SU-DHL-6 (cell line): ENCODE measurements around the gene PLPP1.

ENCODE experiments used
- CTCF ChIP-seq: fragments of 200-600 bp; sonication (generic); IDR thresholded peaks from one replicate; pipeline ENCODE4 v1.5.1; 2017; ENCODE audit warnings: antibody characterized with exemption, mild to moderate bottlenecking, low read length, moderate library complexity; ENCODE audit not compliant: insufficient read depth, poor library complexity, severe bottlenecking
- EZH2phosphoT487 ChIP-seq: fragments of 200-600 bp; sonication (generic), shearing (Covaris generic); conservative IDR thresholded peaks from 2 replicates; pipeline ENCODE4 v1.6.1; 2018; ENCODE audit warnings: mild to moderate bottlenecking, antibody characterized with exemption, low read length, moderate library complexity, mixed read lengths

DNA sequence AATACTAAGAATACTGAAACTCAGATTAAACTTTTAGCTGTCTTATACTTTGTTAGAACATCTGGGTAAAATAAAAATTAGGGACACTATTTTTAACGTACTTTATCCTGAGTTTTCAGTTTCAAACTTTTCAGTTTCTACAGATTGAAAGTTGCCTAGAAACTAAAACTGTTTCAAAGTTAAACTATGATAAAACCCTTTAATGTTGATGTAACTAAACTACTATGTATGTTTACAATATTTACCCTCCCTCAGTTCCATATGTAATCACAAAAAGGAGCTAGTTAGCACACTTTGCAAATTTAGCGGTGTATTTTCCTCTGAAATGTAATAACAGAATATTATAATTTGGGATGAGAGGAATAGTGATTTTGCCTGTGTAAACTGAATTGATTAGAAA lies 121.1 kb downstream of the PLPP1 start:
- TF ChIP-seq CTCF: no peak
- TF ChIP-seq EZH2phosphoT487: no peak
